ENCODE results near the gene LRRC70.
A peak's percentile ranks its signal among the peaks of the same experiment; 100 is the strongest.

LRRC70 gene

DNA sequence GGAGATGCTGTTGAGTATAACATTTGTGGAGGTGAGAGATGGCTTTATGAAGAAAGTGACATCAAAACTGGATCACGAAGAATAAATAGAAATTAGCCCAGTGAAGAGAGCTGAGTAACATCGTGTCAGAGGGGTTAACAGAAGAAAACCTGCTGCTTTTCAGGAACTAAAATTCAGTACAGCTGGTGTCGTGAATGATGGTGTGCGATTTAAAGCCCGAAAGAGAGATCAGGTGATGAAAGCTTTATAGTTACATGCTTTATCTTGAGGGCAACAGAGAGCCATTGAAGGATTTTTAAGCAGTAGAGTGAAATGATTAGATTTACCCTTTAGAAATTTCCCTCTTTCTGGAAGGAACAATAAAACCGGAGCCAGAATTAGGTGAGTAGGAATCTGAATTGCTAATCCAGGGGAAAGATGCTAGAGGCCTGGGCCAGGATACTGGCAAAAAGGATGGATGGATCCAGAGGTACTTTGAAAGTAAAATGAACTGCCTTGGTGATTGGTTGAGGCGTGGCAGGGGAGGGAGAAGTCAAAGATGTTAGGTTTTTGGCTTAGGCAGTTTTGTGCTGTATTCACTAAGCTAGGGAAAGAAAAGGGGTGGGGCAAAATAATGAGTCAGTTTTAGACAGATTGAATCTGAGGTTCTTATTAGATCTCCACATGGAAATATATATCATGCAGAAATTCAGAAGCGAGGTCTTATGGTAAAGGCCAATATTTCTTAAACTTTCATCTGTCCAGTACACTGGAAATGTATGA is 3.4 kb downstream of the LRRC70 start:
- CTCF ChIA-PET, result interaction anchor here (0.9 to 1.9 kb wide), 9 partner anchors 8 to 137 kb away, joined by 3 to 6 read pairs (median 4); no protein-coding TSS in a partner anchor
- peak in 2 of 3 donors; percentile 68 to 77 for DNase-seq
- peak overlapping the region; percentile 98 for H3K27ac ChIP-seq (ENCODE audit: insufficient read depth in 1 of 2, low read depth in 1 of 2, low read length in 2 of 2, poor library complexity in 1 of 2, severe bottlenecking in 2 of 2)
- no peaks in the 10 kb centered on the region for H3K9me3 ChIP-seq (ENCODE audit: control extremely low read depth in 1 of 5, control insufficient read depth in 4 of 5, insufficient read depth in 2 of 5, low read depth in 1 of 5, low read length in 4 of 5)
- peaks cover 31 to 81% (median 55%) of the 10 kb centered on the region in 4 experiments for H3K4me1 ChIP-seq (ENCODE audit: control extremely low read depth in 1 of 4, control insufficient read depth in 4 of 4, insufficient read depth in 4 of 4, low read length in 3 of 4)
- no peaks in the 10 kb centered on the region for H3K27me3 ChIP-seq (replicated peaks in 2 of 5; ENCODE audit: control insufficient read depth in 4 of 5, insufficient read depth in 5 of 5, low read length in 4 of 5)
- WGBS (ENCODE audit: insufficient coverage), result 0% methylated on average over 4 of the region's 8 CpGs
- POLR2A ChIA-PET, result interaction anchor here (0.6 kb wide), 1 partner anchor 72 kb away, joined by 4 read pairs; no protein-coding TSS in a partner anchor
- H3K36me3 ChIP-seq (ENCODE audit: control insufficient read depth in 4 of 4, insufficient read depth in 4 of 4, low read length in 3 of 4), result peaks cover 0 to 8% (median 3%) of the 10 kb centered on the region in 4 experiments
- H3K4me3 ChIP-seq (ENCODE audit: control insufficient read depth in 1 of 7, extremely low read depth in 1 of 7, insufficient read depth in 4 of 7, low read depth in 2 of 7, low read length in 6 of 7), result peak overlapping the region in 6 of 7 experiments; percentile 10 to 95 (median 86)

DNA sequence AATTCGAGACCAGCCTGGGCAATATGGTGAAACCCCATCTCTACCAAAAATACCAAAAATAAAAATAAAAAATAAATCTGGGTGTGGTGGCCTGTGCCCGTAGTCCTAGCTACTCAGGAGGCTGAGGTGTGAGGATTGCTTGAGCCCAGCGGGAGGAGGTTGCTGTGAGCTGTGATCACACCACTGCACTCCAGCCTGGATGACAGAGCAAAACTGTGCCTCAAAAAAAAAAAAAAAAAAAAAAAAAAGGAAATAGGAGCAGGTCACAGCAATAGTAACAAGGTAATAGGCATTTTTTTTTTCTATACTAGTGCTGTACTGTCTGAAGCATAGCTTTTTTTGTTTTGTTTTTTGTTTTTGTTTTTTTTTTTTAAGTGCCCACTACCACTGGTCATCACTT is 5.8 kb downstream of the LRRC70 start:
- Histone ChIP-seq H3K4me1 (ENCODE audit: control extremely low read depth in 1 of 4, control insufficient read depth in 4 of 4, insufficient read depth in 4 of 4, low read length in 3 of 4) (peaks cover 34 to 79% (median 49%) of the 10 kb centered on the region in 4 experiments), H3K36me3 (ENCODE audit: control insufficient read depth in 4 of 4, insufficient read depth in 4 of 4, low read length in 3 of 4) (peaks cover 3 to 12% (median 9%) of the 10 kb centered on the region in 4 experiments), H3K9me3 (ENCODE audit: control extremely low read depth in 1 of 5, control insufficient read depth in 4 of 5, insufficient read depth in 2 of 5, low read depth in 1 of 5, low read length in 4 of 5) (no peaks in the 10 kb centered on the region), H3K27ac (ENCODE audit: insufficient read depth in 1 of 2, low read depth in 1 of 2, low read length in 2 of 2, poor library complexity in 1 of 2, severe bottlenecking in 2 of 2) (peak overlapping the region; percentile 0 to 67), H3K4me3 (ENCODE audit: control insufficient read depth in 1 of 7, extremely low read depth in 1 of 7, insufficient read depth in 4 of 7, low read depth in 2 of 7, low read length in 6 of 7) (peak overlapping the region in 2 of 7 experiments; percentile 28 to 50), H3K27me3 (replicated peaks in 2 of 5; ENCODE audit: control insufficient read depth in 4 of 5, insufficient read depth in 5 of 5, low read length in 4 of 5) (no peaks in the 10 kb centered on the region)
- ChIA-PET POLR2A (no interaction called here), CTCF (interaction anchor here (0.7 to 1.9 kb wide), 2 partner anchors 47 to 49 kb away, joined by 3 to 6 read pairs; no protein-coding TSS in a partner anchor)
- peak in 2 of 3 donors; percentile 56 to 60 for DNase-seq
- 40% methylated on average over 1 of the region's 3 CpGs for WGBS (ENCODE audit: insufficient coverage)

GRCh38 chr5:62585306-62585705 is 6.7 kb downstream of the LRRC70 start:
- 36% methylated on average over 2 of the region's 2 CpGs for WGBS (ENCODE audit: insufficient coverage)
- H3K27me3 ChIP-seq (replicated peaks in 2 of 5; ENCODE audit: control insufficient read depth in 4 of 5, insufficient read depth in 5 of 5, low read length in 4 of 5), result no peaks in the 10 kb centered on the region
- H3K4me3 ChIP-seq (ENCODE audit: control insufficient read depth in 1 of 7, extremely low read depth in 1 of 7, insufficient read depth in 4 of 7, low read depth in 2 of 7, low read length in 6 of 7), result peak overlapping the region in 2 of 7 experiments; percentile 28 to 50
- no peaks in the 10 kb centered on the region for H3K9me3 ChIP-seq (ENCODE audit: control extremely low read depth in 1 of 5, control insufficient read depth in 4 of 5, insufficient read depth in 2 of 5, low read depth in 1 of 5, low read length in 4 of 5)
- POLR2A ChIA-PET, result no interaction called here
- DNase-seq, result no peak
- H3K36me3 ChIP-seq (ENCODE audit: control insufficient read depth in 4 of 4, insufficient read depth in 4 of 4, low read length in 3 of 4), result peaks cover 6 to 12% (median 9%) of the 10 kb centered on the region in 4 experiments
- H3K4me1 ChIP-seq (ENCODE audit: control extremely low read depth in 1 of 4, control insufficient read depth in 4 of 4, insufficient read depth in 4 of 4, low read length in 3 of 4), result peaks cover 34 to 75% (median 42%) of the 10 kb centered on the region in 4 experiments
- CTCF ChIA-PET, result interaction anchor here (1.9 kb wide), 1 partner anchor 47 kb away, joined by 6 read pairs; no protein-coding TSS in a partner anchor
- H3K27ac ChIP-seq (ENCODE audit: insufficient read depth in 1 of 2, low read depth in 1 of 2, low read length in 2 of 2, poor library complexity in 1 of 2, severe bottlenecking in 2 of 2), result peak overlapping the region in 1 of 2 experiments; percentile 67

DNA sequence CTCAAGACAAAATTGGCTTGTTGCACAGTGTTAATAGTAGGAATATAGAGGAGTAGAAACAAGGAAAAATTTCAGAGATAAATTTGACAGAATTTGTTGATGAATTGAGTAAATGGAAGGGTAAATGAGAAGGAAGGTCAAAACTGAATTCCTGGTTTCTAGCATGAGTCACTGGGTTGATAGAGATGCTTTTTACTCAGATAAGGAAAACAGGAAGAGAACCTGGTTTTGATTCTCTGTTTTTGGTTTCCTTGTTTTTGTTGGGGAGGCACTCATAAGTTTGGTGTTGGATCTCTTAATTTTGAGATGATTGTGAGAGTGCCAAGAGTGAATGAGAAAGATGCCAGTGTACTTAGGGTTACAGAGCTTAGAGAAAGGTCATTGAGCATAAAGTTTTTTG is 7.1 kb downstream of the LRRC70 start:
- CTCF ChIA-PET, result interaction anchor here (1.1 to 1.2 kb wide), 2 partner anchors 17 to 22 kb away, joined by 3 read pairs; no protein-coding TSS in a partner anchor
- Histone ChIP-seq H3K4me3 (ENCODE audit: control insufficient read depth in 1 of 7, extremely low read depth in 1 of 7, insufficient read depth in 4 of 7, low read depth in 2 of 7, low read length in 6 of 7) (peak overlapping the region in 3 of 7 experiments; percentile 1 to 50 (median 28)), H3K9me3 (ENCODE audit: control extremely low read depth in 1 of 5, control insufficient read depth in 4 of 5, insufficient read depth in 2 of 5, low read depth in 1 of 5, low read length in 4 of 5) (no peaks in the 10 kb centered on the region), H3K27ac (ENCODE audit: insufficient read depth in 1 of 2, low read depth in 1 of 2, low read length in 2 of 2, poor library complexity in 1 of 2, severe bottlenecking in 2 of 2) (peak overlapping the region in 1 of 2 experiments; percentile 67), H3K4me1 (ENCODE audit: control extremely low read depth in 1 of 4, control insufficient read depth in 4 of 4, insufficient read depth in 4 of 4, low read length in 3 of 4) (peaks cover 30 to 71% (median 38%) of the 10 kb centered on the region in 4 experiments), H3K36me3 (ENCODE audit: control insufficient read depth in 4 of 4, insufficient read depth in 4 of 4, low read length in 3 of 4) (peaks cover 6 to 12% (median 7%) of the 10 kb centered on the region in 4 experiments), H3K27me3 (replicated peaks in 2 of 5; ENCODE audit: control insufficient read depth in 4 of 5, insufficient read depth in 5 of 5, low read length in 4 of 5) (no peaks in the 10 kb centered on the region)
- peak in 2 of 3 donors; percentile 46 to 63 for DNase-seq
- POLR2A ChIA-PET, result no interaction called here

DNA sequence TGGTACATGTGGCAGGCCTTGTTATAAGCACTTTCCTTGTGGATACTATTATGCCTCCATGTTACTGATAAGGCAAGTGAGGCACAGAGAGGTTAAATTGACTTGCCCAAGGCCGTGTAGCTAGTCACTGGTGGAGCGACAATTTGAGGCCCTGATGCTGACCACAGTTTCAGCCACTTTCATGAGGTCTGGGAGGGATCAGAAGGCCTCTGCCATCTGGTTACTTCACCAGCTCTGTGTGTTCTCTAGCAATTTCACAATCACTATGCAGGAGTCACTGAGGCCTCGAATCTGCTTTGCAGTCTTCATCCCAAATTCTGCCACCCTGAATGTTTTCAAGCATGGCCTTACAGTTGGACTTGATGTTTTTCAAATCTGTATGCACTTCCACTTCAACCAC is 9.1 kb downstream of the LRRC70 start:
- ChIA-PET POLR2A (no interaction called here), CTCF (interaction anchor here (1.6 kb wide), 1 partner anchor 11 kb away, joined by 5 read pairs; no protein-coding TSS in a partner anchor)
- H3K36me3 ChIP-seq (ENCODE audit: control insufficient read depth in 4 of 4, insufficient read depth in 4 of 4, low read length in 3 of 4), result peaks cover 15 to 22% (median 19%) of the 10 kb centered on the region in 4 experiments
- peaks cover 0 to 7% (median 0%) of the 10 kb centered on the region in 5 experiments for H3K9me3 ChIP-seq (ENCODE audit: control extremely low read depth in 1 of 5, control insufficient read depth in 4 of 5, insufficient read depth in 2 of 5, low read depth in 1 of 5, low read length in 4 of 5)
- no peak overlapping the region for H3K4me3 ChIP-seq (ENCODE audit: control insufficient read depth in 1 of 7, extremely low read depth in 1 of 7, insufficient read depth in 4 of 7, low read depth in 2 of 7, low read length in 6 of 7)
- 96% methylated on average over 3 of the region's 3 CpGs for WGBS (ENCODE audit: insufficient coverage)
- no peak overlapping the region for H3K27ac ChIP-seq (ENCODE audit: insufficient read depth in 1 of 2, low read depth in 1 of 2, low read length in 2 of 2, poor library complexity in 1 of 2, severe bottlenecking in 2 of 2)
- no peak for DNase-seq
- peaks cover 20 to 51% (median 24%) of the 10 kb centered on the region in 4 experiments for H3K4me1 ChIP-seq (ENCODE audit: control extremely low read depth in 1 of 4, control insufficient read depth in 4 of 4, insufficient read depth in 4 of 4, low read length in 3 of 4)
- H3K27me3 ChIP-seq (replicated peaks in 2 of 5; ENCODE audit: control insufficient read depth in 4 of 5, insufficient read depth in 5 of 5, low read length in 4 of 5), result no peaks in the 10 kb centered on the region

DNA sequence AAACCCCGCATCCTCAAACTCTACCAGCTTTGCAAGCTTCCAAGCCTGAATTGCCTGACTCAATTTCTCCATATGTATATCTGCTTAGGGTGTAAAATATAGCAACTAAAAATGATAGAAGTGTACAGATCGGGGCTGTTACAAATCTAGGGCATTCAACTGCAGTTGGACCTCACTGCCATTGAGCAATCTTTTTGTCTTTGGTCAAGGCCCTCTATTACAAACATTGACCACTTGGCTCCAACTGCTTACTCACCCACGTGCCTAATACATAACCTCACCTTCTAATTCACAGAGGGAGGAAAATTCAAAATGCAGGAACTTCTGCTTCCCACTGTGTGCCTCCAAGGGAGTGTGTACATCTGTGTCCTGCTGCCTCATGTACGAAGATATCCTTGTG is 10.0 kb downstream of the LRRC70 start:
- POLR2A ChIA-PET, result no interaction called here
- CTCF ChIA-PET, result no interaction called here

DNA sequence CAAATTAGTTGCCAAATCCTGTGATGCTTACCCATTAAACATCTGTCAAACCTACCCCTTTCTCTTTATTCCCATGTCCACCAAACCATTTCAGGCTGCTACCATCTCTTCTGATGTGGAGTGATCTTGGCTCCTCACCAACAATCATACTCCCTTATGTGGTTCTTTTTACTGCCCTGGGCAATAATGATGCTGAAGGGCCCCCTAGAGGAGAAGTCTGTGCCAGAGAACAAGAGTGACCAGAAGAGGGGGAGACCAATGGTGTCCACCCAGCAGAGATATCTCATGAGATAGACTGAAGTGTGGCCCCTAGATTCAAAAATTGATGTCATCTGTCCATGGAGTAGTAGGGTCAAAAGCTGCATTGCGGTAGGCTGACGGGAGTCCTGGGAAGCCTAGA is 10.9 kb downstream of the LRRC70 start:
- no peaks in the 10 kb centered on the region for H3K27me3 ChIP-seq (replicated peaks in 2 of 5; ENCODE audit: control insufficient read depth in 4 of 5, insufficient read depth in 5 of 5, low read length in 4 of 5)
- WGBS (ENCODE audit: insufficient coverage), result 100% methylated on average over 2 of the region's 2 CpGs
- ChIA-PET POLR2A (no interaction called here), CTCF (interaction anchor here (1.2 to 1.5 kb wide), 2 partner anchors 8 to 44 kb away, joined by 3 to 6 read pairs; no protein-coding TSS in a partner anchor)
- H3K4me1 ChIP-seq (ENCODE audit: control extremely low read depth in 1 of 4, control insufficient read depth in 4 of 4, insufficient read depth in 4 of 4, low read length in 3 of 4), result peaks cover 14 to 36% (median 22%) of the 10 kb centered on the region in 4 experiments
- DNase-seq, result no peak
- H3K36me3 ChIP-seq (ENCODE audit: control insufficient read depth in 4 of 4, insufficient read depth in 4 of 4, low read length in 3 of 4), result peaks cover 22 to 35% (median 26%) of the 10 kb centered on the region in 4 experiments
- H3K27ac ChIP-seq (ENCODE audit: insufficient read depth in 1 of 2, low read depth in 1 of 2, low read length in 2 of 2, poor library complexity in 1 of 2, severe bottlenecking in 2 of 2), result no peak overlapping the region
- H3K4me3 ChIP-seq (ENCODE audit: control insufficient read depth in 1 of 7, extremely low read depth in 1 of 7, insufficient read depth in 4 of 7, low read depth in 2 of 7, low read length in 6 of 7), result no peak overlapping the region
- peaks cover 0 to 13% (median 2%) of the 10 kb centered on the region in 5 experiments for H3K9me3 ChIP-seq (ENCODE audit: control extremely low read depth in 1 of 5, control insufficient read depth in 4 of 5, insufficient read depth in 2 of 5, low read depth in 1 of 5, low read length in 4 of 5)

More for the DNA sequence above, 10.0 kb downstream of the LRRC70 start:
- DNase-seq, result no peak
- H3K9me3 ChIP-seq (ENCODE audit: control extremely low read depth in 1 of 5, control insufficient read depth in 4 of 5, insufficient read depth in 2 of 5, low read depth in 1 of 5, low read length in 4 of 5), result peaks cover 0 to 13% (median 2%) of the 10 kb centered on the region in 5 experiments
- 100% methylated on average over 2 of the region's 4 CpGs for WGBS (ENCODE audit: insufficient coverage)
- no peaks in the 10 kb centered on the region for H3K27me3 ChIP-seq (replicated peaks in 2 of 5; ENCODE audit: control insufficient read depth in 4 of 5, insufficient read depth in 5 of 5, low read length in 4 of 5)
- H3K27ac ChIP-seq (ENCODE audit: insufficient read depth in 1 of 2, low read depth in 1 of 2, low read length in 2 of 2, poor library complexity in 1 of 2, severe bottlenecking in 2 of 2), result no peak overlapping the region
- H3K4me3 ChIP-seq (ENCODE audit: control insufficient read depth in 1 of 7, extremely low read depth in 1 of 7, insufficient read depth in 4 of 7, low read depth in 2 of 7, low read length in 6 of 7), result no peak overlapping the region
- H3K36me3 ChIP-seq (ENCODE audit: control insufficient read depth in 4 of 4, insufficient read depth in 4 of 4, low read length in 3 of 4), result peaks cover 21 to 30% (median 23%) of the 10 kb centered on the region in 4 experiments
- peaks cover 19 to 44% (median 24%) of the 10 kb centered on the region in 4 experiments for H3K4me1 ChIP-seq (ENCODE audit: control extremely low read depth in 1 of 4, control insufficient read depth in 4 of 4, insufficient read depth in 4 of 4, low read length in 3 of 4)

Measured in common myeloid progenitor, CD34-positive (primary cell).